ENCODE data around the gene HSD3B1.

GRCh38 chr1:119515221-119515620 is 8.2 kb downstream of the HSD3B1 start:
- TF ChIP-seq MYC (IDR thresholded peaks at IDR 0.05; ENCODE audit: low read depth, low read length) (no peak), CTCF (IDR thresholded peaks at IDR 0.05; ENCODE audit: low read depth, low read length) (no peak), POLR2A (IDR thresholded peaks at IDR 0.05; ENCODE audit: extremely low read depth, insufficient read length) (no peak)
